Astrocyte (in vitro differentiated cells and primary cell): Measurements from ENCODE around the gene MBD2. TPM values are rescaled to one million over a fixed set of nuclear protein-coding genes. Genes with fewer than 3 reads are reported as not detected.

Source experiments
- DNase-seq: peaks from one replicate; pipeline ENCODE4 v3.0.0-alpha.2; 2010; ENCODE audit warnings: low read depth
- FAIRE-seq: peaks from 2 replicates; lab custom pipeline; 2011; peaks lifted over from hg19 to GRCh38; lab: Jason Lieb, UNC
- H2AFZ ChIP-seq: 2 replicates; pipeline ENCODE4 v1.6.0; 2012; ENCODE audit warnings: low read depth, low read length, inconsistent platforms
- H3K27ac ChIP-seq: 2 replicates; pipeline ENCODE4 v1.5.1; 2011; ENCODE audit warnings: low read depth, low read length, inconsistent platforms
- H3K27me3 ChIP-seq: 2 replicates; pipeline ENCODE4 v1.6.0; 2011; ENCODE audit warnings: low read length, inconsistent platforms; ENCODE audit not compliant: insufficient read depth
- H3K36me3 ChIP-seq: 2 replicates; pipeline ENCODE4 v1.5.1; 2011; ENCODE audit warnings: low read length, inconsistent platforms; ENCODE audit not compliant: insufficient read depth
- H3K4me1 ChIP-seq: 2 replicates; pipeline ENCODE4 v1.5.1; 2011; ENCODE audit warnings: low read length, inconsistent platforms; ENCODE audit not compliant: insufficient read depth
- H3K4me2 ChIP-seq: 2 replicates; pipeline ENCODE4 v1.6.0; 2012; ENCODE audit warnings: low read length, inconsistent platforms
- H3K4me3 ChIP-seq: 2 replicates; pipeline ENCODE4 v1.5.1; 2011; ENCODE audit warnings: low read depth, mild to moderate bottlenecking, low read length, inconsistent platforms; ENCODE audit not compliant: insufficient read depth
- H3K79me2 ChIP-seq: 2 replicates; pipeline ENCODE4 v1.6.0; 2012; ENCODE audit warnings: mild to moderate bottlenecking, low read length, inconsistent platforms; ENCODE audit not compliant: insufficient read depth
- H3K9ac ChIP-seq: 2 replicates; pipeline ENCODE4 v1.6.0; 2012; ENCODE audit warnings: mild to moderate bottlenecking, low read length, inconsistent platforms
- H3K9me3 ChIP-seq: 2 replicates; pipeline ENCODE4 v1.5.1; 2012; ENCODE audit warnings: low read depth, mild to moderate bottlenecking, low read length, inconsistent platforms; ENCODE audit not compliant: insufficient read depth
- H4K20me1 ChIP-seq: 2 replicates; pipeline ENCODE4 v1.6.0; 2012; ENCODE audit warnings: low read length, inconsistent platforms; ENCODE audit not compliant: insufficient read depth
- H3K27ac Mint-ChIP-seq: one replicate; pipeline ENCODE4 v1.8.0; 2021; ENCODE audit warnings: mild to moderate bottlenecking, mixed read lengths; ENCODE audit not compliant: unreplicated experiment
- H3K27me3 Mint-ChIP-seq: one replicate; pipeline ENCODE4 v1.8.0; 2021; ENCODE audit warnings: low read depth, mixed read lengths; ENCODE audit not compliant: unreplicated experiment
- H3K36me3 Mint-ChIP-seq: one replicate; pipeline ENCODE4 v1.8.0; 2021; ENCODE audit warnings: low read depth, mixed read lengths; ENCODE audit not compliant: unreplicated experiment
- H3K4me1 Mint-ChIP-seq: one replicate; pipeline ENCODE4 v1.8.0; 2021; ENCODE audit warnings: low read depth, mixed read lengths; ENCODE audit not compliant: unreplicated experiment
- H3K4me3 Mint-ChIP-seq: one replicate; pipeline ENCODE4 v1.8.0; 2021; ENCODE audit warnings: mild to moderate bottlenecking, moderate library complexity, mixed read lengths; ENCODE audit not compliant: unreplicated experiment
- H3K9me3 Mint-ChIP-seq: one replicate; pipeline ENCODE4 v1.8.0; 2021; ENCODE audit warnings: mild to moderate bottlenecking, mixed read lengths; ENCODE audit not compliant: unreplicated experiment
- CTCF ChIP-seq: IDR thresholded peaks from 2 replicates; pipeline ENCODE4 v1.5.1; 2011; ENCODE audit warnings: low read depth, mild to moderate bottlenecking, inconsistent platforms, low read length, moderate library complexity; ENCODE audit not compliant: insufficient read depth
- EZH2 ChIP-seq: IDR thresholded peaks from 2 replicates; pipeline ENCODE4 v1.6.1; 2012; ENCODE audit warnings: mild to moderate bottlenecking, low read length, inconsistent platforms; ENCODE audit not compliant: insufficient read depth
- total RNA-seq: library from RNA; stranded (reverse); gene quantifications from 2 replicates; pipeline ENCODE4 v1.2.1, GENCODE V29; 2021

The MBD2 gene
- total RNA-seq, 1 donor from 2014 or later, result 53.1 TPM

GRCh38 chr18:54233228-54233625, 8.8 kb upstream of the MBD2 start:
- no peak for FAIRE-seq
- Histone ChIP-seq H3K9ac (no peak overlapping the region), H3K36me3 (no peaks in the 10 kb centered on the region), H3K27me3 (no peaks in the 10 kb centered on the region), H3K4me2 (no peak overlapping the region), H3K9me3 (no peaks in the 10 kb centered on the region), H3K79me2 (no peaks in the 10 kb centered on the region), H3K4me1 (no peaks in the 10 kb centered on the region), H4K20me1 (no peaks in the 10 kb centered on the region), H3K27ac (no peak overlapping the region), H3K4me3 (no peak overlapping the region), H2AFZ (no peak overlapping the region)
- DNase-seq, result no peak
- Mint-ChIP-seq H3K9me3 (no peaks in the 10 kb centered on the region), H3K4me3 (no peak overlapping the region), H3K27ac (no peak overlapping the region), H3K4me1 (no peaks in the 10 kb centered on the region), H3K36me3 (no peaks in the 10 kb centered on the region), H3K27me3 (no peaks in the 10 kb centered on the region)
- TF ChIP-seq CTCF, result no peak
- no peak for TF ChIP-seq EZH2

- no peaks in the 10 kb centered on the region for H3K4me1 Mint-ChIP-seq
- FAIRE-seq, result no peak
- H3K27ac Mint-ChIP-seq, result no peak overlapping the region
Observed at GRCh38 chr18:54232485-54233227, 8.2 kb upstream of the MBD2 start.

More at GRCh38 chr18:54232485-54233227, 8.2 kb upstream of the MBD2 start:
- Histone ChIP-seq H3K4me3 (no peak overlapping the region), H3K9ac (no peak overlapping the region), H3K4me2 (no peak overlapping the region), H2AFZ (no peak overlapping the region), H3K79me2 (no peaks in the 10 kb centered on the region), H3K27ac (no peak overlapping the region), H3K27me3 (no peaks in the 10 kb centered on the region), H3K9me3 (no peaks in the 10 kb centered on the region), H4K20me1 (no peaks in the 10 kb centered on the region), H3K4me1 (no peaks in the 10 kb centered on the region), H3K36me3 (no peaks in the 10 kb centered on the region)
- Mint-ChIP-seq H3K36me3 (no peaks in the 10 kb centered on the region), H3K27me3 (no peaks in the 10 kb centered on the region), H3K4me3 (no peak overlapping the region), H3K9me3 (no peaks in the 10 kb centered on the region)
- TF ChIP-seq CTCF, result no peak
- no peak for TF ChIP-seq EZH2
- DNase-seq, result no peak
